Spleen (tissue), 7 donors: ENCODE data around the gene NCK2.

ENCODE experiments used
- CTCF ChIP-seq, 11 experiments: fragments of 200-600 bp in 7 of 11; fragments of 450-650 bp in 4 of 11; sonication (generic) in 4 of 11; IDR thresholded peaks in 8 of 11; conservative IDR thresholded peaks in 3 of 11; 1 replicate in 7 of 11; 2 replicates in 4 of 11; pipeline versions ENCODE4 v1.4.0 to v1.8.0; 2016 to 2021; ENCODE audit warnings: antibody characterized with exemption in 11 of 11, inconsistent platforms in 4 of 11, mild to moderate bottlenecking in 1 of 11
- POLR2A ChIP-seq, 3 donors: fragments of 450-650 bp; IDR thresholded peaks; one replicate each; pipeline ENCODE4 v1.5.1; 2017; ENCODE audit warnings: antibody characterized with exemption in 3 of 3, mild to moderate bottlenecking in 1 of 3
- POLR2AphosphoS5 ChIP-seq, 3 donors: sonication (generic); formaldehyde crosslinking; IDR thresholded peaks; one replicate each; pipeline ENCODE4 v1.5.1; 2017; ENCODE audit warnings: antibody characterized with exemption in 3 of 3
- donor health status: DM: no; HTN: no; CAD: no; lungs with moderate emphysema.
- donor health status: DM: no; HTN: no; CAD: no.
- donor health status: DM: no; HTN: no; CAD: no.

GRCh38 chr2:105776560-105776928, 31.8 kb downstream of the NCK2 start:
- TF ChIP-seq CTCF (IDR thresholded peaks at IDR 0.05 in 8 of 11, conservative IDR thresholded peaks at IDR 0.05 in 3 of 11) (no peak), POLR2A (IDR thresholded peaks at IDR 0.05) (no peak), POLR2AphosphoS5 (IDR thresholded peaks at IDR 0.05) (no peak)
